Sigmoid colon (tissue), 7 donors: ENCODE results near the gene CYP1A1. TPM values are rescaled to one million over a fixed set of nuclear protein-coding genes. Genes with fewer than 3 reads are reported as not detected.

ENCODE experiments used
- DNase-seq: peaks from one replicate; pipeline ENCODE4 v3.0.0-alpha.2; 2019
- H3K27ac ChIP-seq, 4 donors: fragments of 200-600 bp; sonication (generic); one replicate each; pipeline ENCODE4 v1.5.1; 2016 to 2019; ENCODE audit warnings: mild to moderate bottlenecking in 1 of 4
- H3K27me3 ChIP-seq, 3 donors: fragments of 200-600 bp; sonication (generic); one replicate each; pipeline ENCODE4 v1.5.1; 2019; ENCODE audit warnings: mild to moderate bottlenecking in 1 of 3
- H3K36me3 ChIP-seq, 4 donors: fragments of 200-600 bp; sonication (generic); one replicate each; pipeline ENCODE4 v1.5.1; 2016 to 2019
- H3K4me1 ChIP-seq, 4 donors: fragments of 200-600 bp; sonication (generic); one replicate each; pipeline ENCODE4 v1.5.1; 2017 to 2019
- H3K4me3 ChIP-seq, 4 donors: fragments of 200-600 bp; sonication (generic); one replicate each; pipeline ENCODE4 v1.5.1; 2017 to 2019; ENCODE audit warnings: mild to moderate bottlenecking in 2 of 4, moderate library complexity in 1 of 4
- H3K9me3 ChIP-seq, 4 donors: fragments of 200-600 bp in 3 of 4; sonication (generic) in 3 of 4; one replicate each; pipeline versions ENCODE4 v1.5.1 to v1.6.1; 2013 to 2019
- EP300 ChIP-seq, 4 donors: sonication (generic); formaldehyde crosslinking; IDR thresholded peaks; one replicate each; pipeline ENCODE4 v1.6.1; 2017; ENCODE audit warnings: antibody characterized with exemption in 4 of 4
- POLR2A ChIP-seq, 2 donors: fragments of 450-650 bp; IDR thresholded peaks; one replicate each; pipeline ENCODE4 v1.6.1; 2016; ENCODE audit warnings: antibody characterized with exemption in 2 of 2, mild to moderate bottlenecking in 2 of 2, moderate library complexity in 2 of 2
- POLR2AphosphoS5 ChIP-seq, 4 donors: sonication (generic); formaldehyde crosslinking; IDR thresholded peaks; one replicate each; pipeline ENCODE4 v1.6.1; 2017; ENCODE audit warnings: antibody characterized with exemption in 4 of 4
- WGBS, 2 donors: extraction: QIAGEN DNeasy Blood & Tissue Kit; methylation state at CpG; one replicate each; pipeline ENCODE4 v1.1.7; 2013; 5-methylcytosine and 5-hydroxymethylcytosine counted together
- intact Hi-C: fragments of 100-400 bp; cut with DNase I; formaldehyde crosslinking; loops from one replicate; pipeline ENCODE4 v1.15.1; 2023
- polyA plus RNA-seq, 3 donors: library from polyadenylated mRNA; stranded (reverse); fragments of 200-250 nt; gene quantifications; one replicate each; pipeline ENCODE4 v1.2.3, GENCODE V29; 2013
- total RNA-seq, 4 donors: library from RNA; depleted of rRNA; stranded (reverse); fragments of >200 nt; gene quantifications; one replicate each; pipeline ENCODE4 v1.1.0, GENCODE V29; 2016
- TF ChIP-seq, protein P1 (sequence below), 4 experiments: fragments of 450-650 bp in 3 of 4; fragments of 200-600 bp in 1 of 4; IDR thresholded peaks; one replicate each; pipeline ENCODE4 v1.5.1; 2016 to 2019; ENCODE audit warnings: antibody characterized with exemption in 4 of 4, mild to moderate bottlenecking in 3 of 4, moderate library complexity in 2 of 4
- donor health status: healthy with polysubstance abuse.
- donor health status: Bipolar disorder and iron deficiency.
- donor health status: healthy.

Gene CYP1A1
- total and polyA plus RNA-seq, 7 donors = 0.09 to 4.7 (median 0.49) TPM; not detected in 2

DNA sequence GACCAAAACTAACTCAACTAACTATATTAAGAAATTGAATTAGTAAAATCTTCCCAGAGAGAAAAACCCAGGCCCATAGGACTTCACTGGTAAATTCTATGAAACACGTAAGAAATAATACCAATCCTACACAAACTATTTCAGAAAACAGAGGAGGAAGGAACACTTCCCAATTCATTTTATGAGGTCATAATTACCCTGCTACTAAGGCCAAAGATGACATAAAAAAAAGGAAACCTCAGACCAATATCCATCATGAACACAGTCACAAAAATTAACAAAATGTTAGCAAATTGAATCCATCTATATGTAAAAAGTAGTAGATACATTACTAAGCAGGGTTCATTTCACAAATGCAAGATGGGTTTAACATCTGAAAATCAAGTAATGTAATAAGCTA, 33.0 kb downstream of the CYP1A1 start:
- 89 to 91% methylated on average over 1 of the region's 1 CpG for WGBS, 2 donors
- H3K9me3 ChIP-seq = no peaks in the 10 kb centered on the region
- H3K36me3 ChIP-seq = no peaks in the 10 kb centered on the region
- TF ChIP-seq EP300 (IDR thresholded peaks at IDR 0.05) (no peak), POLR2A (IDR thresholded peaks at IDR 0.05) (no peak), POLR2AphosphoS5 (IDR thresholded peaks at IDR 0.05) (no peak)
- TF ChIP-seq, protein P1, sequence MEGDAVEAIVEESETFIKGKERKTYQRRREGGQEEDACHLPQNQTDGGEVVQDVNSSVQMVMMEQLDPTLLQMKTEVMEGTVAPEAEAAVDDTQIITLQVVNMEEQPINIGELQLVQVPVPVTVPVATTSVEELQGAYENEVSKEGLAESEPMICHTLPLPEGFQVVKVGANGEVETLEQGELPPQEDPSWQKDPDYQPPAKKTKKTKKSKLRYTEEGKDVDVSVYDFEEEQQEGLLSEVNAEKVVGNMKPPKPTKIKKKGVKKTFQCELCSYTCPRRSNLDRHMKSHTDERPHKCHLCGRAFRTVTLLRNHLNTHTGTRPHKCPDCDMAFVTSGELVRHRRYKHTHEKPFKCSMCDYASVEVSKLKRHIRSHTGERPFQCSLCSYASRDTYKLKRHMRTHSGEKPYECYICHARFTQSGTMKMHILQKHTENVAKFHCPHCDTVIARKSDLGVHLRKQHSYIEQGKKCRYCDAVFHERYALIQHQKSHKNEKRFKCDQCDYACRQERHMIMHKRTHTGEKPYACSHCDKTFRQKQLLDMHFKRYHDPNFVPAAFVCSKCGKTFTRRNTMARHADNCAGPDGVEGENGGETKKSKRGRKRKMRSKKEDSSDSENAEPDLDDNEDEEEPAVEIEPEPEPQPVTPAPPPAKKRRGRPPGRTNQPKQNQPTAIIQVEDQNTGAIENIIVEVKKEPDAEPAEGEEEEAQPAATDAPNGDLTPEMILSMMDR (IDR thresholded peaks at IDR 0.05) = no peak
- intact Hi-C loops = no loop called here
- DNase-seq = no peak
- peaks cover 0 to 31% (median 24%) of the 10 kb centered on the region in 4 donors for H3K4me1 ChIP-seq
- no peaks in the 10 kb centered on the region for H3K27me3 ChIP-seq
- no peak overlapping the region for H3K27ac ChIP-seq
- H3K4me3 ChIP-seq = no peak overlapping the region

DNA sequence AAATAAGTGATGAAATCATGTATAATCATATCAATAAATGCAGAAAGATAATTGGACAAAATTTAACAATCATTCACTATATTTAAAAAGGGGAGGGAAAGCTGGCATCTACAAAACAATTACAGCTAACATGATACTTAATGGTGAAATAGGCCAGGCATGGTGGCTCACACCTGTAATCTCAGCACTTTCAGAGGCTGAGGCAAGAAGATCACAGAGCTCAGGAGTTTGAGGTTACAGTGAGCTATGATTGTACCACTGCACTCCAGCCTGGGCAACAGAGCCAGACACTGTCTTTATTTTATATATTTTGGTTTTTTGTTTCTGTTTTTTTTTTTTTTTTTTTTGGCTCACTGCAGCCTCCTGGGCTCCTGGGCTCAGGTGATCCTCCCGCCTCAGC, 41.6 kb downstream of the CYP1A1 start:
- H3K27me3 ChIP-seq = no peaks in the 10 kb centered on the region
- no peaks in the 10 kb centered on the region for H3K9me3 ChIP-seq
- TF ChIP-seq, protein P1 (IDR thresholded peaks at IDR 0.05) = no peak
- TF ChIP-seq POLR2AphosphoS5 (IDR thresholded peaks at IDR 0.05) = no peak
- TF ChIP-seq EP300 (IDR thresholded peaks at IDR 0.05) = no peak
- TF ChIP-seq POLR2A (IDR thresholded peaks at IDR 0.05) = no peak
- H3K27ac ChIP-seq = no peak overlapping the region
- WGBS, 2 donors = 93 to 95% methylated on average over 1 of the region's 1 CpG
- H3K36me3 ChIP-seq = peaks cover 0 to 22% (median 3%) of the 10 kb centered on the region in 4 donors
- intact Hi-C loops = no loop called here
- no peaks in the 10 kb centered on the region for H3K4me1 ChIP-seq
- no peak for DNase-seq
- no peak overlapping the region for H3K4me3 ChIP-seq

DNA sequence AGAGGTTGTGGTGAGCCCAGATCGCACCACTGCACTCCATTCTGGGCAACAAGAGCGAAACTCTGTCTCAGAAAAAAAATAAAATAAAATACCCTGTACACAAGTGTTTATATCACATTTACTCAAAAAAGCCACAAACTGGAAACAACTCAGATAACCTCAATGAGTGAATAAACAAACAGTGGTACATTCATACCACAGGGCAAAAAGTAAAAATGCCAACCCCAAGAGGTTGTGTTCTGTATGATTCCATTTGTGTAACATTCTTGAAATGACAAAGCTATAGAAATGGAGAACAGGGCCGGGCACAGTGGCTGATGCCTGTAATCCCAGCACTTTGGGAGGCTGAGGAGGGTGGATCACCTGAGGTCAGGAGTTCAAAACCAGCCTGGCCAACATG, 42.4 kb downstream of the CYP1A1 start:
- no peak for TF ChIP-seq POLR2AphosphoS5 (IDR thresholded peaks at IDR 0.05)
- TF ChIP-seq, protein P1 (IDR thresholded peaks at IDR 0.05) = no peak
- TF ChIP-seq POLR2A (IDR thresholded peaks at IDR 0.05) = no peak
- no peak for TF ChIP-seq EP300 (IDR thresholded peaks at IDR 0.05)
- Histone ChIP-seq H3K27ac (no peak overlapping the region), H3K4me1 (no peaks in the 10 kb centered on the region), H3K4me3 (no peak overlapping the region), H3K27me3 (no peaks in the 10 kb centered on the region), H3K9me3 (no peaks in the 10 kb centered on the region), H3K36me3 (peaks cover 0 to 22% (median 3%) of the 10 kb centered on the region in 4 donors)
- DNase-seq = no peak
- intact Hi-C loops = no loop called here
- 90 to 95% methylated on average over 3 of the region's 3 CpGs for WGBS, 2 donors

- Histone ChIP-seq H3K27me3 (no peaks in the 10 kb centered on the region), H3K4me1 (no peaks in the 10 kb centered on the region), H3K27ac (no peak overlapping the region), H3K9me3 (no peaks in the 10 kb centered on the region), H3K4me3 (no peak overlapping the region), H3K36me3 (peaks cover 0 to 8% (median 0%) of the 10 kb centered on the region in 4 donors)
- 92 to 94% methylated on average over 2 of the region's 2 CpGs for WGBS, 2 donors
- DNase-seq = no peak
- TF ChIP-seq EP300 (IDR thresholded peaks at IDR 0.05) (no peak), POLR2AphosphoS5 (IDR thresholded peaks at IDR 0.05) (no peak), POLR2A (IDR thresholded peaks at IDR 0.05) (no peak)
- TF ChIP-seq, protein P1 (IDR thresholded peaks at IDR 0.05) = no peak
- intact Hi-C loops = no loop called here
These were observed 44.9 kb downstream of the CYP1A1 start for GRCh38 chr15:74680456-74680855.

DNA sequence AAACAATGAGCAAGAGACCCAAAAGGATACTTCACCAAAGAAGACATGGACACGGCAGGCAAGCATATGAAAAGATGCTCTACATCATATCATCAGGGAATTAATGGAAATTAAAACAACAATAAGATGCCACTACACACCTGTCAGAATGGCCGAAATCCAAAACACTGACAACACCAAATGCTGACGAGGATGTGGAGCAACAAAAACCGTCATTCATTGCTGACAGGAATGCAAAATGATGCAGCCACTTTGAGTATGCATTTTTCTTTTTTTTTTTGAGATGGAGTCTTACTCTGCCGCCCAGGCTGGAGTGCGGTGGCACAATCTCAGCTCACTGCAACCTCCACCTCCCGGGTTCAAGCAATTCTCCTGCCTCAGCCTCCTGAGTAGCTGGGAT, 48.5 kb downstream of the CYP1A1 start:
- 92 to 93% methylated on average over 7 of the region's 7 CpGs for WGBS, 2 donors
- H3K27me3 ChIP-seq = no peaks in the 10 kb centered on the region
- no peak overlapping the region for H3K27ac ChIP-seq
- H3K36me3 ChIP-seq = peaks cover 0 to 28% (median 13%) of the 10 kb centered on the region in 4 donors
- no peak for DNase-seq
- TF ChIP-seq EP300 (IDR thresholded peaks at IDR 0.05) (no peak), POLR2AphosphoS5 (IDR thresholded peaks at IDR 0.05) (no peak), POLR2A (IDR thresholded peaks at IDR 0.05) (no peak)
- TF ChIP-seq, protein P1 (IDR thresholded peaks at IDR 0.05) = no peak
- no peaks in the 10 kb centered on the region for H3K9me3 ChIP-seq
- H3K4me3 ChIP-seq = no peak overlapping the region
- intact Hi-C loops = no loop called here
- no peaks in the 10 kb centered on the region for H3K4me1 ChIP-seq
